ENCODE data around the gene ANXA4. TPM values are rescaled to one million over a fixed set of nuclear protein-coding genes. Genes with fewer than 3 reads are reported as not detected.
"Not testable (repeated sequence)": the region's sequence is repeated elsewhere in the genome, so short reads cannot be mapped to it uniquely, and the experiment has no call there.

Gene ANXA4
- total RNA-seq, 1 donor from 2014 or later, result 73.6 TPM

- no peak for DNase-seq (ENCODE audit: low read depth)
- TF ChIP-seq, protein P1, sequence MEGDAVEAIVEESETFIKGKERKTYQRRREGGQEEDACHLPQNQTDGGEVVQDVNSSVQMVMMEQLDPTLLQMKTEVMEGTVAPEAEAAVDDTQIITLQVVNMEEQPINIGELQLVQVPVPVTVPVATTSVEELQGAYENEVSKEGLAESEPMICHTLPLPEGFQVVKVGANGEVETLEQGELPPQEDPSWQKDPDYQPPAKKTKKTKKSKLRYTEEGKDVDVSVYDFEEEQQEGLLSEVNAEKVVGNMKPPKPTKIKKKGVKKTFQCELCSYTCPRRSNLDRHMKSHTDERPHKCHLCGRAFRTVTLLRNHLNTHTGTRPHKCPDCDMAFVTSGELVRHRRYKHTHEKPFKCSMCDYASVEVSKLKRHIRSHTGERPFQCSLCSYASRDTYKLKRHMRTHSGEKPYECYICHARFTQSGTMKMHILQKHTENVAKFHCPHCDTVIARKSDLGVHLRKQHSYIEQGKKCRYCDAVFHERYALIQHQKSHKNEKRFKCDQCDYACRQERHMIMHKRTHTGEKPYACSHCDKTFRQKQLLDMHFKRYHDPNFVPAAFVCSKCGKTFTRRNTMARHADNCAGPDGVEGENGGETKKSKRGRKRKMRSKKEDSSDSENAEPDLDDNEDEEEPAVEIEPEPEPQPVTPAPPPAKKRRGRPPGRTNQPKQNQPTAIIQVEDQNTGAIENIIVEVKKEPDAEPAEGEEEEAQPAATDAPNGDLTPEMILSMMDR (IDR thresholded peaks at IDR 0.05; ENCODE audit: insufficient read depth, low read length, poor library complexity, severe bottlenecking), result no peak
Measured at GRCh38 chr2:69830045-69830905, 88.3 kb downstream of the ANXA4 start.

DNA sequence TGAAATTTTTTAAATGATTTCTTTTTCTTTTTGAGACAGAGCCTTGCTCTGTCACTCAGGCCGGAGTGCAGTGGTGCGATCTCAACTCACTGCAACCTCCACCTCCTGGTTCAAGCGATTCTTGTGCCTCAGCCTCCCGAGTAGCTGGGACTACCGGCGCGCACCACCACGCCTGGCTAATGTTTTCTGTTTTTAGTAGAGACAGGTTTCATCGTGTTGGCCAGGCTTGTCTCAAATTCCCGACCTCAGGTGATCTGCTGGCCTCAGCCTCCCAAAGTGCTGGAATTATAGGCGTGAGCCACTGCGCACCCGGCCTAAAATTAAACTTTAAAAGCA lies 88.9 kb downstream of the ANXA4 start:
- not testable (repeated sequence) for H3K36me3 ChIP-seq (ENCODE audit: control insufficient read depth, insufficient read depth, low read length); DNase-seq (ENCODE audit: low read depth); H3K27me3 ChIP-seq (ENCODE audit: control insufficient read depth, insufficient read depth, low read length)
- peak overlapping the region; percentile 80 for H3K4me3 ChIP-seq (ENCODE audit: low read depth, low read length)

More at GRCh38 chr2:69830045-69830905, 88.3 kb downstream of the ANXA4 start:
- H3K4me3 ChIP-seq (ENCODE audit: low read depth, low read length), result peak overlapping the region; percentile 80
- H3K36me3 ChIP-seq (ENCODE audit: control insufficient read depth, insufficient read depth, low read length), result no peaks in the 10 kb centered on the region
- H3K27me3 ChIP-seq (ENCODE audit: control insufficient read depth, insufficient read depth, low read length), result no peaks in the 10 kb centered on the region

DNA sequence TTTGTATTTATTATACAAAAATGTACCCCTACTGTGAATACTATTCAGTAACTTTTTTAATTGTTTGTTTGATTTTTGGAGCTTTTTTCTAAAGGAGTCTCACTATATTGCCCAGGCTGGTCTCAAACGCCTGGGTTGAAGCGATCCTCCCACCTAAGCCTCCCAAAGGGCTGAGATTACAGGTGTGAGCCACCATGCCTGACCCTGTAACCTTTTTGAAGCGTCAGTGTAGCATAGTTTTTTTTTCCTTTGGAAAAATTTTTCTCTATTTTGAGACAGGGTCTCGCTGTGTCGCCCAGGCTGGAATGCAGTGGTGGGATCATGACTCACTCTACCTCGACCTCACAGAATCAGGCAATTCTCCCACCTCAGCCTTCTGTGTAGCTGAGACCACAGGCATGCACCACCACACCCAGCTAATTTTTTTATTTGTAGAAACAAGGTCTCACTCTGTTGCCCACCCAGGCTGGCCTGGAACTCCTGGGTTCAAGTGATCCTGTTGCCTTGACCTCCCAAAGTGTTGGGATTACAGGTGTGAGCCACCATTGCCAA lies 89.5 kb downstream of the ANXA4 start:
- Histone ChIP-seq H3K27me3 (ENCODE audit: control insufficient read depth, insufficient read depth, low read length) (no peaks in the 10 kb centered on the region), H3K36me3 (ENCODE audit: control insufficient read depth, insufficient read depth, low read length) (no peaks in the 10 kb centered on the region), H3K4me3 (ENCODE audit: low read depth, low read length) (no peak overlapping the region)
- no peak for DNase-seq (ENCODE audit: low read depth)
- TF ChIP-seq, protein P1 (IDR thresholded peaks at IDR 0.05; ENCODE audit: insufficient read depth, low read length, poor library complexity, severe bottlenecking), result no peak

DNA sequence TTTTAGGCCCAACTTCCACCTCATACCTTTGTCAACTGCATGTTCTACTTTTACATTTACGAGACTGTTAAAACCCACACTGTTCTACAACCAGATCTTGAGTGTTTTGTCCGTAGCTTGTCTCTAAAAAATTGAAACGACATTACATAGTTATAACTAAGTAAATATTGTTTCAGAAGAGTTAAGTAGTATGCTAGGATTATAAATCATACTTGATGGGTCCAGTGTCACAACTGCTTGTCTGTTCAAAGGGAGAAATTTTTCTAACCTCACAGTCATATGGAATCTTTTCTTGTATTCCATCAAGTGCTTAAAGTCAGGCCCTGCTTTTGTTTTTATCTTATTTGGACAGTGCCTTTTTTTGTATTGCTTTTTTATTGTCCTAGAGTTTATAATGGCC lies 91.8 kb downstream of the ANXA4 start:
- no peak for DNase-seq (ENCODE audit: low read depth)
- Histone ChIP-seq H3K4me3 (ENCODE audit: low read depth, low read length) (no peak overlapping the region), H3K36me3 (ENCODE audit: control insufficient read depth, insufficient read depth, low read length) (no peaks in the 10 kb centered on the region), H3K27me3 (ENCODE audit: control insufficient read depth, insufficient read depth, low read length) (no peaks in the 10 kb centered on the region)
- TF ChIP-seq, protein P1 (IDR thresholded peaks at IDR 0.05; ENCODE audit: insufficient read depth, low read length, poor library complexity, severe bottlenecking), result no peak

DNA sequence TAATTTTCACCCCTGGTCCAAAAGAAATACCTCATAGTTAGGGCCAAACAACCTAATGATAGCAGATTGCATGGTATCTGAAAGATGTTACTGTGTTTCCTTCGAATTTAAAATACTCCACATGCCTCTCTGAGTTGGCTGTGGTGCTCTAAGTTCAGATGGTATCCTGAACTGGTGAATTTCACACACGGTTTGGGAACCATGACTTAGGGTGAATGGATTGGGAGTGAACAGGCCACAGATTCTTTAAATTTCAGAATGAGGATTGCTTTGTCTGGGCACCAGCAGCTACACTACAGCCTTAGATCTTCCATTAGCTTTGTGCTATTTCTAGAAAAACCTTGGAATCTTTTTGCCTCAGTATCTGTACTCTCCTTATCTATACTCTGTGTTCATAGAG lies 93.7 kb downstream of the ANXA4 start:
- DNase-seq (ENCODE audit: low read depth), result no peak
- TF ChIP-seq, protein P1 (IDR thresholded peaks at IDR 0.05; ENCODE audit: insufficient read depth, low read length, poor library complexity, severe bottlenecking), result no peak

GRCh38 chr2:69836316-69836715 lies 94.4 kb downstream of the ANXA4 start:
- TF ChIP-seq, protein P1 (IDR thresholded peaks at IDR 0.05; ENCODE audit: insufficient read depth, low read length, poor library complexity, severe bottlenecking), result no peak
- Histone ChIP-seq H3K27me3 (ENCODE audit: control insufficient read depth, insufficient read depth, low read length) (no peaks in the 10 kb centered on the region), H3K36me3 (ENCODE audit: control insufficient read depth, insufficient read depth, low read length) (no peaks in the 10 kb centered on the region), H3K4me3 (ENCODE audit: low read depth, low read length) (no peak overlapping the region)
- DNase-seq (ENCODE audit: low read depth), result no peak

More for the DNA sequence above, 93.7 kb downstream of the ANXA4 start:
- Histone ChIP-seq H3K27me3 (ENCODE audit: control insufficient read depth, insufficient read depth, low read length) (no peaks in the 10 kb centered on the region), H3K36me3 (ENCODE audit: control insufficient read depth, insufficient read depth, low read length) (no peaks in the 10 kb centered on the region), H3K4me3 (ENCODE audit: low read depth, low read length) (no peak overlapping the region)

All from kidney epithelial cell (primary cell).